ENCODE measurements around the gene NPM1.
"Not testable (repeated sequence)": the region's sequence is repeated elsewhere in the genome, so short reads cannot be mapped to it uniquely, and the experiment has no call there.

The NPM1 gene

DNA sequence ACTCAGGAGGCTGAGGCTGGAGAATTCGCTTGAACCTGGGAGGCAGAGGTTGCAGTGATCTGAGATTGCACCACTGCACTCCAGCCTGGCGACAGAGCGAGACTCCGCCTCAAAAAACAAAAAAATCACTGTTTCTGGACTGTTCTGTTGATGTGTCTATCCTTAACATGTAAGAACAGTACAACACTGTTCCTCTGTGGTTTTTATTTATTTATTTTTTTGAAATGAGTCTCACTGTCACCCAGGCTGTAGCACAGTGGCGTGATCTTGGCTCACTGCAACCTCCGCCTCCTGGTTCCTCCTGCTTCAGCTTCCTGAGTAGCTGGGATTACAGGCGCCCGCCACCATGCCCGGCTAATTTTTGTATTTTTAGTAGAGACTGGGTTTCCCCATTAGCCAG lies 11.0 kb downstream of the NPM1 start:
- not testable (repeated sequence) for H3K4me1 ChIP-seq (ENCODE audit: control insufficient read depth, insufficient read depth, low read length); H3K9me3 ChIP-seq (ENCODE audit: control insufficient read depth, insufficient read depth, low read length); H3K27me3 ChIP-seq (ENCODE audit: control insufficient read depth, insufficient read depth, low read length); H3K27ac ChIP-seq (ENCODE audit: low read depth, low read length); H3K9ac ChIP-seq (ENCODE audit: low read depth, low read length); H3K4me3 ChIP-seq (ENCODE audit: low read depth, low read length)
- peaks cover 83% of the 10 kb centered on the region for H3K36me3 ChIP-seq (ENCODE audit: control insufficient read depth, insufficient read depth, low read length)

DNA sequence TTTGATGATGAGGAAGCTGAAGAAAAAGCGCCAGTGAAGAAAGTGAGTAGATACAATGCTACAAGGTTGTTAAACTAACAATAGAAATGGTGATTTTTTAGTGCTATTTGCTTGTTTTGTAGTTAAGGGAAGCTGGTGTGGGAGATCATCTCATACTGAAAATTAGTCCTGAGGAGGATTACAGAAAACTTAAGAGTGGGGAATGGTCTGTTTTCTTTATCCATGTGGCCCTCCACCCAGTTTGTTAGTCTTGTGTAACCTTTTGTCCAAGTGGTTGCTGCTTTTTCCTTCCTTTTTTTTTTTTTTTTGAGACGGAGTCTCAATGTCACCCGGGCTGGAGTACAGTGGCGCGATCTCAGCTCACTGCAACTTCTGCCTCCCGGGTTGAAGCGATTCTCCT lies 12.5 kb downstream of the NPM1 start:
- H3K27ac ChIP-seq (ENCODE audit: low read depth, low read length), result peak overlapping the region; percentile 18
- H3K27me3 ChIP-seq (ENCODE audit: control insufficient read depth, insufficient read depth, low read length), result no peaks in the 10 kb centered on the region
- H3K4me1 ChIP-seq (ENCODE audit: control insufficient read depth, insufficient read depth, low read length), result no peaks in the 10 kb centered on the region; the same call in 1 of the 2 replicates
- peaks cover 74% of the 10 kb centered on the region for H3K36me3 ChIP-seq (ENCODE audit: control insufficient read depth, insufficient read depth, low read length)
- H3K9me3 ChIP-seq (ENCODE audit: control insufficient read depth, insufficient read depth, low read length), result no peaks in the 10 kb centered on the region
- no peak overlapping the region for H3K4me3 ChIP-seq (ENCODE audit: low read depth, low read length)
- H3K9ac ChIP-seq (ENCODE audit: low read depth, low read length), result no peak overlapping the region

DNA sequence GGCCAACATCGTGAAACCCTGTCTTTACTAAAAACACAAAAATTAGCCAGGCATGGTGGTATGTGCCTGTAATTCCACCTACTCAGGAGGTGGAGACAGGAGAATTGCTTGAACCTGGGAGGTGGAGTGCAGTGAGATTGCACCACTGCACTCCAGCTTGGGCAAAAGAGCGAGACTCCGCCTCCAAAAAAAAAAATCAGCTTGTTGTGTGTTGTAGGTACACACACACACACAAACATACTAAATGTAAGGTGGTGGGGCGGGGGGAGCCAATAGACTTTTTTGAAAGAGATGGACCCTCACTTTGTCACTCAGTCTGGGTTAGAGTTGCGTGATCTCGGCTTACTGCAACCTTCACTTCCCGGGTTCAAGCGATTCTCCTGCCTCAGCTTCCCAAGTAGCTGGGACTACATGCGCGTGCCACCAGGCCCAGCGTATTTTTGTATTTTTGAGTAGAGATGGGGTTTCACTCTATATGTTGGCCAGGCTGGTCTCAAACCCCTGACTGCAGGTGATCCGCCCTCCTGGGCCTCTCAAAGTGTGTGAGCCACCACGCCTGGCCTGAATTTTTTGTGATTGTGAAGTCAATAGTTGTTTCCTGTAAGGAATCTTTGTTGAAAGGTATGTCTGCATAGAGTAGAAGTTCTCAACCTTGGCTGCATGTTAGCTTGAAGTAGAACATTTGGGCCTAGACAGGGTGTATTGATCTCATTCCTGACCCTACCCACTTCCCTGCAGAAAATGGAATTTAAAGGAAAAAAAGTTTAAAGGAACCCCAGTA lies 13.7 kb downstream of the NPM1 start:
- Histone ChIP-seq H3K36me3 (ENCODE audit: control insufficient read depth, insufficient read depth, low read length) (peaks cover 74% of the 10 kb centered on the region), H3K4me3 (ENCODE audit: low read depth, low read length) (no peak overlapping the region), H3K4me1 (ENCODE audit: control insufficient read depth, insufficient read depth, low read length) (no peaks in the 10 kb centered on the region; the same call in 1 of the 2 replicates), H3K27ac (ENCODE audit: low read depth, low read length) (no peak overlapping the region), H3K9me3 (ENCODE audit: control insufficient read depth, insufficient read depth, low read length) (no peaks in the 10 kb centered on the region), H3K9ac (ENCODE audit: low read depth, low read length) (no peak overlapping the region), H3K27me3 (ENCODE audit: control insufficient read depth, insufficient read depth, low read length) (no peaks in the 10 kb centered on the region)

DNA sequence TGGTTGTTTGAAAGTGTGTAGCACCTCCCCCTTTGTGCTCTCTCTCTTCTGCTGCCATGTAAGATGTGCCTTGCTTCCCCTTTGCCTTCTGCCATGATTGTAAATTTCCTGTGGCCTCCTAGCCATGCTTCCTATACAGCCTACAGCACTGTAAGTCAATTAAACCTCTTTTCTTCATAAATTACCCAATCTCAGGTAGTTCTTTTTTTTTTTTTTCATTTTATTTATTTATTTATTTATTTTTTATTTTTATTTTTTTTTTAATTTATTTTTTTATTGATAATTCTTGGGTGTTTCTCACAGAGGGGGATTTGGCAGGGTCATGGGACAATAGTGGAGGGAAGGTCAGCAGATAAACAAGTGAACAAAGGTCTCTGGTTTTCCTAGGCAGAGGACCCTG lies 15.1 kb downstream of the NPM1 start:
- not testable (repeated sequence) for H3K9me3 ChIP-seq (ENCODE audit: control insufficient read depth, insufficient read depth, low read length); H3K27me3 ChIP-seq (ENCODE audit: control insufficient read depth, insufficient read depth, low read length); H3K4me3 ChIP-seq (ENCODE audit: low read depth, low read length); H3K27ac ChIP-seq (ENCODE audit: low read depth, low read length); H3K9ac ChIP-seq (ENCODE audit: low read depth, low read length); H3K4me1 ChIP-seq (ENCODE audit: control insufficient read depth, insufficient read depth, low read length)
- peaks cover 74% of the 10 kb centered on the region for H3K36me3 ChIP-seq (ENCODE audit: control insufficient read depth, insufficient read depth, low read length)

DNA sequence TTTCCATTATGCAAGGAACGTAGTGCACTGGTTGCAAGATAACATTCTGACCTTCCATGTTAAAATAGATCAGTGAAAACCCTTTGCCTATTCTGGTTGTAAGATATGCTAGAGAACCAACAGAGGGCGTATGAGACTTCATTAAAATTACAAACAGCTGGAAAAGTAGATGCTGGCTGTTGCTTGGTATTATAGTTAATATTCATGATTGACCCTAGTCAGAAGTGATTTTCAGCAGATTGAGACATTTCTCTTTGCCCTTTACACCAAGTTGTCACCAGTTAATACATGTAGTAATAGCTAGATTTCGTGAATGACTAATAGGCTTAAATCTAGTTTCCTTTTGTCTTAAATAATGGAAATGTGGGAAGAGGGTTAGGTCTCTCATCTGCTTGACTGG lies 18.0 kb downstream of the NPM1 start:
- Histone ChIP-seq H3K27ac (ENCODE audit: low read depth, low read length) (no peak overlapping the region), H3K4me1 (ENCODE audit: control insufficient read depth, insufficient read depth, low read length) (no peaks in the 10 kb centered on the region), H3K9ac (ENCODE audit: low read depth, low read length) (no peak overlapping the region), H3K27me3 (ENCODE audit: control insufficient read depth, insufficient read depth, low read length) (no peaks in the 10 kb centered on the region), H3K36me3 (ENCODE audit: control insufficient read depth, insufficient read depth, low read length) (peaks cover 72% of the 10 kb centered on the region), H3K4me3 (ENCODE audit: low read depth, low read length) (no peak overlapping the region), H3K9me3 (ENCODE audit: control insufficient read depth, insufficient read depth, low read length) (no peaks in the 10 kb centered on the region)

DNA sequence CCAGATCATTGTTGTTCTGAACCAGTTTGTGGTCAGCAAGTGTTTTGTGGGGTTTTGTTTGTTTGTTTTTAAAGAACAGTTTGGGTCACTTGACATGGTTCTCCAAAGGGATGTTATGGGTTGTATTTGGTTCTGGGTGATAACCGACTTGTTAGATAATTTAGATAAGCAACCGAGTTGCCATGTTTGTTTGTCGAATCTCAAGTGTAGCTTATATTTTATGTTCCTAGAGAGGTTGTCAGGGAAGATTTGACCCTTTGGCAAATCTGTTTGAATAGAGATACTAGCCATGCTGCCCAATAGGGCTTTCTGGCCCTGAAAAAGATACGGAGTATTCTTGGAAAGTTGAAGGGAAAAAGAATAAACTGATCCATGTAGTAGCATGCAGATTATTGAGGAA lies 19.6 kb downstream of the NPM1 start:
- Histone ChIP-seq H3K27me3 (ENCODE audit: control insufficient read depth, insufficient read depth, low read length) (no peaks in the 10 kb centered on the region), H3K27ac (ENCODE audit: low read depth, low read length) (no peak overlapping the region), H3K36me3 (ENCODE audit: control insufficient read depth, insufficient read depth, low read length) (peaks cover 75% of the 10 kb centered on the region), H3K9ac (ENCODE audit: low read depth, low read length) (no peak overlapping the region), H3K4me1 (ENCODE audit: control insufficient read depth, insufficient read depth, low read length) (no peaks in the 10 kb centered on the region), H3K4me3 (ENCODE audit: low read depth, low read length) (no peak overlapping the region), H3K9me3 (ENCODE audit: control insufficient read depth, insufficient read depth, low read length) (no peaks in the 10 kb centered on the region)

DNA sequence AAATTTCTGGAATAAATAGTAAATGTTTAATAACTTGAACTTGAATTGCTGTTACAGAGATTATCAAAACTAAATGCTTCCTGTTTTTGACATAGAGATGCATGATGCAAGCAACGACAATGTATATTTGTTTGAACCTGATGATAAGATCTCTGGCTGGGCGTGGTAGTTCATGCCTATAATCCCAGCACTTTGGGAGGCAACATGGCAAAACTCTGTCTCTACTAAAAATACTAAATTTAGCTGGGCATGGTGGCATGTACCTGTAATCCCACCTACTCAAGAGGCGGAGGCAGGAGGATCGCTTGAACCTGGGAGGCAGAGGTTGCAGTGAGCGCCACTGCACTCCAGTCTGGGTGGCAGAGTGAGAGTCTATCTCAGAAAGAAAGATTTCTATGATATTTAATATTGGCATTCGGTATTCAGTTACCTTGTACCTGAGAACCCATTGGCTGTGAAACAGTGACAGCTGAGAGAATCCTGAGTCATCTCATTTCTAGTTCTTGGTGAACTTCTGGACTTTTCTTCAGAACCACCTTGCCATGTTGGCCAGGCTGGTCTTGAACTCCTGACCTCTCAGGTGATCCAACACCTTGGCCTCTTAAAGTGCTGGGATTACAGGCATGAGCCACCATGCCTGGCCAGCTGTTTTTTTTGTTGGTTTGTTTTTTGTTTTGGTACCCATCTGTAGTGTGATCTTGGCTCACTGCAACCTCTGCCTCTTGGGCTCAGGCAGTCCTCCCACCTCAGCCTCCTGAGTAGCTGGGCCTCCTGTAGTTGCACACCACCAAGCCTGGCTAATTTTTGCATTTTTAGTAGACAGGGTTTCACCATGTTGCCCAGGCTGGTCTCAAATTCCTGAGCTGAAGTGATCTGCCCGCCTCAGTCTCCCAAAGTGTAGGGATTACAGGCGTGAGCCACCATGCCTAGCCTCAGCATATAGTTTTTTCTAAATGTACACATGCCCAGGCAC lies 21.8 kb downstream of the NPM1 start:
- H3K27ac ChIP-seq (ENCODE audit: low read depth, low read length), result no peak overlapping the region
- no peak overlapping the region for H3K9ac ChIP-seq (ENCODE audit: low read depth, low read length)
- no peaks in the 10 kb centered on the region for H3K9me3 ChIP-seq (ENCODE audit: control insufficient read depth, insufficient read depth, low read length)
- H3K27me3 ChIP-seq (ENCODE audit: control insufficient read depth, insufficient read depth, low read length), result no peaks in the 10 kb centered on the region
- H3K36me3 ChIP-seq (ENCODE audit: control insufficient read depth, insufficient read depth, low read length), result peaks cover 90% of the 10 kb centered on the region
- no peaks in the 10 kb centered on the region for H3K4me1 ChIP-seq (ENCODE audit: control insufficient read depth, insufficient read depth, low read length)
- no peak overlapping the region for H3K4me3 ChIP-seq (ENCODE audit: low read depth, low read length)

DNA sequence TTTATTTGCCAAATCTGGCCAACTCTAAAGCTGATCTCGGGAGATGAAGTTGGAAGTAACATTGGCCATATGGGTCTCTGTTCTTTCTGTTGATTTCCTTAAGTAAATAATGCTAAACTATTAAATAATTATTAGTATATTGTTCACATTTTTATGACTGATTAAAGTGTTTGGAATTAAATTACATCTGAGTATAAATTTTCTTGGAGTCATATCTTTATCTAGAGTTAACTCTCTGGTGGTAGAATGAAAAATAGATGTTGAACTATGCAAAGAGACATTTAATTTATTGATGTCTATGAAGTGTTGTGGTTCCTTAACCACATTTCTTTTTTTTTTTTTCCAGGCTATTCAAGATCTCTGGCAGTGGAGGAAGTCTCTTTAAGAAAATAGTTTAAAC lies 22.5 kb downstream of the NPM1 start:
- no peaks in the 10 kb centered on the region for H3K27me3 ChIP-seq (ENCODE audit: control insufficient read depth, insufficient read depth, low read length)
- peaks cover 84% of the 10 kb centered on the region for H3K36me3 ChIP-seq (ENCODE audit: control insufficient read depth, insufficient read depth, low read length)
- no peak overlapping the region for H3K27ac ChIP-seq (ENCODE audit: low read depth, low read length)
- no peaks in the 10 kb centered on the region for H3K4me1 ChIP-seq (ENCODE audit: control insufficient read depth, insufficient read depth, low read length)
- H3K4me3 ChIP-seq (ENCODE audit: low read depth, low read length), result no peak overlapping the region
- no peak overlapping the region for H3K9ac ChIP-seq (ENCODE audit: low read depth, low read length)
- H3K9me3 ChIP-seq (ENCODE audit: control insufficient read depth, insufficient read depth, low read length), result no peaks in the 10 kb centered on the region

DNA sequence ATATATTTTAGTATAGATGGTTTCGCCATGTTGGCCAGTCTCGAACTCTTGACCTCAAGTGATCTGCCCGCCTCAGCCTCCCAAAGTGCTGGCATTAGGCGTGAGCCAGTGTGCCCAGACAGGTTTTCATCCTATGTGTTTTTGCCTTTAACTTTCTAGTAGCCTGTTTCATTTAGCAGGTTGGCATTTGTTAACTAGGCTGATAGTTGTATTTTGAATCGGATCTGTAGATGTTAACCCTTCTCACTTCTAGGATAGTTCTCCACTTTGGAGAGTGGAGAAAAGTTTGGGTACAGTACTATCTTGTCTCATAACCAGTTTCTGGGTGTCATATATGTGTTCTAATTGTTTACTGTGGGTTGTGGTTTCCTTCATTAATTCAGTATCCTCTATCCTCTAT lies 24.5 kb downstream of the NPM1 start:
- no peak overlapping the region for H3K4me3 ChIP-seq (ENCODE audit: low read depth, low read length)
- H3K9me3 ChIP-seq (ENCODE audit: control insufficient read depth, insufficient read depth, low read length), result no peaks in the 10 kb centered on the region
- H3K36me3 ChIP-seq (ENCODE audit: control insufficient read depth, insufficient read depth, low read length), result peaks cover 64% of the 10 kb centered on the region

DNA sequence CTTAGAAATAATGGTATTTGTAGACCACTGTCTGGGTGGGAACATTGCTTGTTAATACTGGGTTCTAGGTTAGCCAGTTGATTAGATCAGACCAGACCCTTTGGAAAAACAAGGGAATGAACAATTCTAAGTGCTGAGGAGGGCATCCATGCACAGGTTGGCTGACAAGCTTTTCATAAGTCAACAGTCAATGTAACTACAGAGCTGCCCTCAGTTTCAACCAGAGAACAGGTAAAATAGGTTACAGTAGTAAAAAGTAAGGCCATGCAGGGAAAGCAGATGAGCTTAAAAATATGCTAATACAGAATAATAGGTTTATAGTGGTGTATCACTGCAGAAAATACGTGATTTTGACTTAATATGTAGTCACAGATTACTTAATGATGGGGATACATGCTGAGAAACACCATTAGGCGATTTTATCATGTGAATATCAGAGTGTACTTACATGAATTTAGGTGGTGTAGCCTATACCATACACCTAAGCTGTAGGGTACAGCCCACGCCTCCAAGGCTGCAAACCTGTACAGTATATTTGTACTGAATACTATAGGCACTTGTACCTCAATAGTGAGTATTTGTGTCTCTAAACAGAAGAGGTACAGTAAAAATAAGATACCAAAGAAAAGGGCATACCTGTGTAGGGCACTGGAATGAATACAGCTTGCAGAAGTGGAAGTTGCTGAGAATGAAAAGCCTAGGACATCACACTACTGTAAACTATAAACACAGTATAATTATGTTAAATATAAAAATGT lies 25.7 kb downstream of the NPM1 start:
- H3K4me1 ChIP-seq (ENCODE audit: control insufficient read depth, insufficient read depth, low read length), result peaks cover under 1% of the 10 kb centered on the region; the same call in 1 of the 2 replicates

More for the DNA sequence above, 24.5 kb downstream of the NPM1 start:
- Histone ChIP-seq H3K9ac (ENCODE audit: low read depth, low read length) (no peak overlapping the region), H3K27ac (ENCODE audit: low read depth, low read length) (no peak overlapping the region), H3K27me3 (ENCODE audit: control insufficient read depth, insufficient read depth, low read length) (no peaks in the 10 kb centered on the region), H3K4me1 (ENCODE audit: control insufficient read depth, insufficient read depth, low read length) (no peaks in the 10 kb centered on the region)

More for the DNA sequence above, 25.7 kb downstream of the NPM1 start:
- no peaks in the 10 kb centered on the region for H3K27me3 ChIP-seq (ENCODE audit: control insufficient read depth, insufficient read depth, low read length)
- H3K9me3 ChIP-seq (ENCODE audit: control insufficient read depth, insufficient read depth, low read length), result no peaks in the 10 kb centered on the region
- no peak overlapping the region for H3K4me3 ChIP-seq (ENCODE audit: low read depth, low read length)
- H3K36me3 ChIP-seq (ENCODE audit: control insufficient read depth, insufficient read depth, low read length), result peaks cover 52% of the 10 kb centered on the region
- no peak overlapping the region for H3K9ac ChIP-seq (ENCODE audit: low read depth, low read length)
- no peak overlapping the region for H3K27ac ChIP-seq (ENCODE audit: low read depth, low read length)
